NCI-H2196 (cell line): Measurements from ENCODE around the gene SLAMF1.
"Not testable (repeated sequence)": the region's sequence is repeated elsewhere in the genome, so short reads cannot be mapped to it uniquely, and the experiment has no call there.

Source experiments
- DNase-seq: peaks from one replicate; lab custom pipeline; 2025; ENCODE audit not compliant: unreplicated experiment; lab: John Stamatoyannopoulos, UW

Gene SLAMF1

DNA sequence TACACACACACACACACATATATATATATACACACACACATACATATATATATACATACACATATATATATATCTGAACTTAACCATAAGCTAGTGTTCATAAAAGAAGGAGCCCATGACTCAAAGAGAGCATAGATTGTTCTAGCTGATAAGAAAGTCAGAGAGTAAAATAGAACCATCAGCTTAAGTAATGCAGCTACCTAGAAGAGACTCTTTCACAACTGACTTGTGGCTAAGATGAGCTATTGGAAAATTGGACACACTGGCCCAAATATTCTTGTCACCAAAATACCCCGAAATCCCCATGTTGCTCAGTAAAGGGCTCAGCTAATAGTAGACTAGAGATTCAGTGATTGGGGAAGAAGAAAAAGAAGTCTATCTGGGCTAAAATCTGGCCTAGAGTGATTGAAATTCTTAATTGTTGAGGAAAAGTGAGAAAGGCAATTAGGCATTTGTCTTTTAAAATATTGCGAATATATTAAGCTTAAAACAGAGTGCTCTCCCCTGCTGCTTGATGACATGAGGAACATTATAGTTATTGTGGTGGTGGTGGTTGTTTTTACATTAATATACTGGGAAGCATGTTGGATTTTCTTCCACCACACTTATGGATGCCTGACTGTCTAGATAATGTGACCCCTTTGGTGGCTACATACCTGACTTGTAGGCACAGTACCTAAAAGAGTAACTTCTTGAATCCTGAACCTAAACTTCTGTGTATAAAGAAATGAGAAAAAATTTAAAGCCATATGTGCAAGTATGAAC, 6.3 kb downstream of the SLAMF1 start:
- DNase-seq: no peak

GRCh38 chr1:160639652-160640051, 7.2 kb downstream of the SLAMF1 start:
- DNase-seq: no peak

- no peak for DNase-seq
These were observed 7.9 kb downstream of the SLAMF1 start for GRCh38 chr1:160638926-160639325.

DNA sequence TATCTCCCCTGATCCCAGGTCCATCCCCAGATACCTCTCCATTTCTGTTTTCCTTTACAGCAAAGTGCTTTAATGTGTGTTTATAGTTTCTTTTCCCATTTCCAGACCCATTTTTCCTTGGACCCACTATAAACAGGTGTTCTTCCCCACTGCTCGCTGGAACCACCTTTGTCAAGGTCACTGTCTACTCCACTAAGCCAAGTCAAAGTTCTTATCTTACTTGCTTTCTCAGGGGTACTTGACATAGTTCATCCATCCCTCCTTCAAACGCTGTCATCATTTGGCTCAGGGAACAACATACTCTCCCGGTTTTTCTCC, 8.3 kb downstream of the SLAMF1 start:
- DNase-seq: no peak

- no peak for DNase-seq
These were observed 8.9 kb downstream of the SLAMF1 start for GRCh38 chr1:160637821-160638539.

DNA sequence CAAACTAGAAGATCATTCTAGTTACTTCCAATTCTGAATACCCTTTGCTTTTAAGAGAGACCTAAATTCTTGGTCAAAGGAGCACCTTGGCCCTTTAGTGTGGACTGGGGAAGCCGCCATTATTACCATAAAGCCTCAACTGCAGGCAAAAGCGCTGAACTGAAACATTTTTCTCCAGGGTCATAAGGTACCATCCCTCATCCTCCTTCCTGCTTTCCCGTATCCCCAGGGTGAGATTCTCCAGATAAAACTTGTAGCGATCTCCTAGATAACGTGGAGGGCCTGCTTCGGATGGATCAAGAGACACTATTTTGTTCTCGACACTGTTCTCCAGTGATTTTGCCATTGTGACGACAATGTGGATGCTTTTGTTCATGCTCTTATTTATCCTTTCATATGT, 9.8 kb downstream of the SLAMF1 start:
- no peak for DNase-seq

GRCh38 chr1:160636547-160636946, 10.3 kb downstream of the SLAMF1 start:
- DNase-seq: no peak

DNA sequence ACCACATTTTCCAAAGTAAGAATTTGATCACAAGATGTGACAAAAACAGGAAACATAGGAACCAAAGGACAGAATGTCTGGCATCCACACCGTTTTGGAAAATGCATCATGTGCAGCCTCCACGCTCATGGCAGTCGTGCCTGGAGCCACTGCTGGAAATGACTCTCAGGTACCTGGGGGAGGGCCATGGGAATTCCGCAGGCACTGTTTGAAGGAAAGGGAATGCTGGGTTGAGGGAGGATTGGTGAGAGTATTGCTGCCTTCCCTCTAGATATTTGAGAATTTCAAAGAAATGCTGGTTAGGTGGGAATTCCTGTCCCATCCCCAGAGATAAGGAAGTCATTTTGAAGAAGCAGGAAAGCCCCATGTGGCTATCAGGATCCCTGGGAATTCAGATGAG, 10.8 kb downstream of the SLAMF1 start:
- no peak for DNase-seq

- DNase-seq: no peak
These were observed 12.0 kb downstream of the SLAMF1 start for GRCh38 chr1:160634543-160635491.

DNA sequence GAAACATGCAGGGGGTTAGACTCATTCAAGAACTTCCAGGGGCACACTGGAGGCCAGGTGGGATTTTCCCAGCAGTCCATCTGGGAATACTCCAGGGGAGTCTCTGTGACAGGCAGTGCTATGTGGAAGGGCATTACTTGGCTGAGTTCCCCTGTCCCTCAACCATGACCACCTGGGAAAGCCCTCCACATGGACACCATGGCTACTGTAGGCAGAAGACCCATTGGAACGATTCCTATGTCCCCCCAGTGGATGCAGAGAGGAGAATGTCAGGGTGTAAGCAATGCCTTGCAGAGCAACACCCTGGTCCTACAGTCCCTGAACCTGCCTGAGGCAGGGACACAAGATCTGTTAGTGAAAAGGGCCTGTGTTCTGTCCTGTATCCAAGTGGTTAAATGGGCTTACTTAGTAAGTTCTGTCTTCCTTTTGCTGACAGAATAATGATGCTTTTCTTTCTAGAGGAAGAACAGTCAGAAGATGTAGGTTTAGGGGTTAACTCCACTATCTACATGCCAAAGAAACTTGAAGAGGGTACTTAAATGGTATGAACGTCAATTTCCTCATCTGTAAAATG, 13.4 kb downstream of the SLAMF1 start:
- DNase-seq: no peak

- DNase-seq: no peak
These were observed 14.7 kb downstream of the SLAMF1 start for GRCh38 chr1:160631983-160632625.

DNA sequence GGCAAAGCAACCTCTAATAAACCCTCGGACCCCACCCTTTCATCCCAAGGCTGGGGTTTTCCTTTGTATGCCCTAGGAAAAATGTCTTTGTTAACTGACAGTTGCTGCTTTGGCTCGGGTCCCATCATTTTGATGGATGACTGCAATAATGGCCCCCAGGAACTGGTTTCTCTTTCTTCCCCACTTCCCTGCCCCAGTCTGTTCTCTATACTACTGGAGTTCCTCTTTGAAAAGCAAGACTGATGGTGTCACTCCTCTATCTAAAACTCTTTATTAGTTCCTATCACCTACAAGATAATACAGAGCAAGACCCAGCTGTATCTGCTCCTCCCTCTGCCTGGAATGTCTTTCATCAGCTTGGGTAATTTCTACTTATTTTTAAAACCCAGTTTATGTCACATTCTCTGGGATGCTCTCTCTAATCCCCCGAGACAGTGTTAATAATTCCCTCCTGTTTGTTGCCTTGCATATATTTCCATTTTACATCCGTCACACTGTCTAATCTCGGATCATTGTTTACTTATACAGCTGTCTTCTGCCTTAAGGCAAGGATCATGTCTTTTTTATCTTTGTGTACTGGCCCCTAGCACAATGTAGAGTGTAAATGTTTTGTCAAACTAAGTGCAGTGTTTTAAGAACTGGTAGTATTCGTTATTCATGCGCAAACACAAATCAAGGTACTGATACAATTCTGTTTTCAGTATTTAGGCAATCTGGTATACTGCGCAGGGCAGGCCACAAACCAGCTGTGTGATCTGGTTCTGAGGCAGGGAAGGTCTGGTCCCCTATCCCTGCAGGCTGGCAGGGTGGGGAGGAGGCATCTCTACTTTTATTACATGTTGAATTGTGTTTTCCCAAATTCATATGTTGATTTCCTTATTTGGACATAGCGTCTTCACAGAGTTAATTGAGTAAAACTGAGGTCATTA, 16.1 kb downstream of the SLAMF1 start:
- no peak for DNase-seq

GRCh38 chr1:160629286-160630210, 17.3 kb downstream of the SLAMF1 start:
- no peak for DNase-seq

GRCh38 chr1:160628799-160629263, 18.0 kb downstream of the SLAMF1 start:
- no peak for DNase-seq

DNA sequence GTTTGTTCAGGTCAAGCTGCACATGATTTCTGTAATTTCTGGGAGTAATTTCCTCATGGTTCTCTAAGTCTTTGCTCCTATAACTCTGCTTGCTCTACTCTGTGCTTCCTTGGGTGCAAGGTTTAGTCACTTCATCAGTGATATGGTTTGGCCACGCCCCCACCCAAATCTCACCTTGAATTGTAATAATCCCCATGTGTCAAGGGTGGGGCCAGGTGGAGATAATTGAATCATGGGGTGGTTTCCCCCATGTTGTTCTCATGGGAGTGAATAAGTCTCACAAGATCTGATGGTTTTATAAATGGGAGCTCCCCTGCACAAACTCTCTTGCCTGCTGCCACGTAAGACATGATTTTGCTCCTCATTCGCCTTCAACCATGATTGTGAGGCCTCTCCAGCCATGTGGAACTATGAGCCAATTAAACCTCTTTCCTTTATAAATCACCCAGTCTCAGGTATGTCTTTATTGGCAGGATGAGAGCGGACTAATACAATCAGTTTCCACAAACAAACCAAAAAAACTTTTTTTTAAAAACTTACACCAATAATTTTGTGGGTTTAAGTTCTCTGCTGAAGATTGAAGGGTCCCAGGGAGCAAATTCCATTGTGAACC, 19.1 kb downstream of the SLAMF1 start:
- not testable (repeated sequence) for DNase-seq

DNA sequence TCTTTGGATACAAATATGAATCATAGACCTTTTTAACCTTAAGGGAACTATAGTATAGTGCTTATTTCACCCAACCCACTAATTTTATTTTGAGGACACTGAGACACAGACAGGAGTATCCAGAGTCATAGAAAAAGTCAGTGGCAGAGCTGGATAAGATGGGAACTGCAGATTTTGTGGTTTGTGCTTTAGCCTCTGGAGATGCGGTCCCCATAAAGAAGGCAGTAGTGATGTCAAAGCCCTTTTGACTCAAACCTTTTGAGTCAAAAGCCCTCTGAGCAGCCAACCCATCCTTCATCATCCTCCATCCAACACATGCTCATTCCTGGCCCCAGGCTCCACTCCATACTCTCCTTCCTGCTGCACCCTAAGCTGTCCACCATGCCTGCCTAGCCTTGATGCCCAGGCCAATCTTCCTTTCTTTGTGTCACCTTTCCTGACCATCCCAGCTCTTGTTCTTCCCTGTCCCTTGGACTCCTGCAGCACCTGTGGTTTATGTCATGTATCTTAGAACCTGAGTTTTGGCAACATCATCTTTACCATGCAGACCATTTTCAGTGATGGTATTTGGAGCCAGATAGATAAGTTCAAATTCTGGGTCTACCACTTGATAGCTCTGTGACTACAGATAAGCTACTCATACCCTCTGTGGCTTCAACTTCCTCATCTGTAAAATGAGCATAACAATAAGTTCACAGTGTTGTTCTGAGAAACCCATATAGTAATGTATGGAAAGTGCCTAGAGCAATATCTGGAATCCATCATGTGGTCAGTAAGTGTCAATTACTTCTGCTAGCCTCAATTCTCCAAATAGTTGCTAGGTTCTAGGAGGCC, 20.1 kb downstream of the SLAMF1 start:
- no peak for DNase-seq
